Measurements from ENCODE around the gene AIG1. TPM values are rescaled to one million over a fixed set of nuclear protein-coding genes. Genes with fewer than 3 reads are reported as not detected.
"Not testable (repeated sequence)": the region's sequence is repeated elsewhere in the genome, so short reads cannot be mapped to it uniquely, and the experiment has no call there.

The AIG1 gene
- total and polyA plus RNA-seq, 2 experiments from 2014 or later, result 44.7 to 46.9 TPM

- no peak overlapping the region for H3K4me3 ChIP-seq
- no peaks in the 10 kb centered on the region for H3K9me3 ChIP-seq (ENCODE audit: low read depth)
- H3K27me3 ChIP-seq (replicated peaks; ENCODE audit: insufficient read depth), result no peaks in the 10 kb centered on the region
- H3K9ac ChIP-seq, result no peak overlapping the region
- TF ChIP-seq EZH2phosphoT487 (IDR thresholded peaks at IDR 0.05; ENCODE audit: insufficient read depth, low read depth), result no peak
- TF ChIP-seq EZH2 (IDR thresholded peaks at IDR 0.05; ENCODE audit: insufficient read depth, poor library complexity, severe bottlenecking), result no peak
- in situ Hi-C loops (cut with MboI), result no loop called here
- no peak for DNase-seq
- WGBS, 2 experiments (ENCODE audit: low coverage in 1 of 2, low lambda C conversion rate in 2 of 2, missing lambda C conversion rate in 2 of 2), result 54 to 56% methylated on average over 4 of the region's 4 CpGs
- H3F3A ChIP-seq (ENCODE audit: insufficient read depth), result no peaks in the 10 kb centered on the region
- no peaks in the 10 kb centered on the region for H3K9me2 ChIP-seq (ENCODE audit: insufficient read depth)
- H3K4me1 ChIP-seq (ENCODE audit: insufficient read depth), result no peaks in the 10 kb centered on the region
- H3K27ac ChIP-seq, result no peak overlapping the region
- no peaks in the 10 kb centered on the region for H4K20me1 ChIP-seq (ENCODE audit: insufficient read depth)
- no peak overlapping the region for H3K4me2 ChIP-seq (ENCODE audit: unreplicated experiment)
- no peaks in the 10 kb centered on the region for H3K36me3 ChIP-seq (ENCODE audit: low read depth)
- H2AFZ ChIP-seq, result no peak overlapping the region
- H3K79me2 ChIP-seq (ENCODE audit: insufficient read depth), result no peaks in the 10 kb centered on the region
These were observed 240.5 kb downstream of the AIG1 start for GRCh38 chr6:143301188-143301587.

DNA sequence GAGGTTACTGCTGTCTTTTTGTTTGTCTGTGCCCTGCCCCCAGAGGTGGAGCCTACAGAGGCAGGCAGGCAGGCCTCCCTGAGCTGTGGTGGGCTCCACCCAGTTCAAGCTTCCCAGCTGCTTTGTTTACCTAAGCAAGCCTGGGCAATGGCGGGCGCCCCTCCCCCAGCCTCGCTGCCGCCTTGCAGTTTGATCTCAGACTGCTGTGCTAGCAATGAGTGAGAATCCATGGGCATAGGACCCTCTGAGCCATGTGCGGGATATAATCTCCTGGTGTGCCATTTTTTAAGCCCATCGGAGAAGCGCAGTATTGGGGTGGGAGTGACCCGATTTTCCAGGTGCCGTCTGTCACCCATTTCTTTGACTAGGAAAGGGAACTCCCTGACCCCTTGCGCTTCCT, 247.1 kb downstream of the AIG1 start:
- H3F3A ChIP-seq (ENCODE audit: insufficient read depth); H3K9me2 ChIP-seq (ENCODE audit: insufficient read depth); H3K27ac ChIP-seq; H3K4me1 ChIP-seq (ENCODE audit: insufficient read depth); H3K4me2 ChIP-seq (ENCODE audit: unreplicated experiment); H3K79me2 ChIP-seq (ENCODE audit: insufficient read depth); in situ Hi-C loops (cut with MboI); H4K20me1 ChIP-seq (ENCODE audit: insufficient read depth); DNase-seq; H3K9ac ChIP-seq; H3K36me3 ChIP-seq (ENCODE audit: low read depth); H3K27me3 ChIP-seq (replicated peaks; ENCODE audit: insufficient read depth); H3K9me3 ChIP-seq (ENCODE audit: low read depth); H3K4me3 ChIP-seq; H2AFZ ChIP-seq: not testable (repeated sequence)
- 84 to 90% methylated on average over 10 of the region's 10 CpGs for WGBS, 2 experiments (ENCODE audit: low coverage in 1 of 2, low lambda C conversion rate in 2 of 2, missing lambda C conversion rate in 2 of 2)

DNA sequence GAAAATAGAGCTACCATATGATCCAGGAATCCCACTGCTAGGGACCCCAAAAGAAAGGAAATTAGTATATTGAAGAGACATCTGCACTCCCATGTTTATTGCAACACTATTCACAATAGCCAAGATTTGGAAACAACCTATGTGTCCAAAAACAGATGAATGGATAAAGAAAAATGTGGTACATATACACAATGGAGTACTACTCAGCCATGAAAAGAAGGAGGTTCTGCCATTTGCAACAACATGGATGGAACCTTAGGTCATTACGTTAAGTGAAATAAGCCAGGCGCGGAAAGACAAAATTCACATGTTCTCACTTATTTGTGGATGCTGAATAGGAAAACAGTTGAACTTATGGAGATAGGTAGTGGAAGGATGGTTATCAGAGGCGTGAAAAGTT, 252.5 kb downstream of the AIG1 start:
- Histone ChIP-seq H3K27me3 (replicated peaks; ENCODE audit: insufficient read depth) (no peaks in the 10 kb centered on the region), H4K20me1 (ENCODE audit: insufficient read depth) (no peaks in the 10 kb centered on the region), H3K4me1 (ENCODE audit: insufficient read depth) (no peaks in the 10 kb centered on the region), H3F3A (ENCODE audit: insufficient read depth) (no peaks in the 10 kb centered on the region), H2AFZ (no peak overlapping the region), H3K36me3 (ENCODE audit: low read depth) (no peaks in the 10 kb centered on the region), H3K9me3 (ENCODE audit: low read depth) (no peaks in the 10 kb centered on the region), H3K9ac (no peak overlapping the region), H3K27ac (no peak overlapping the region), H3K4me2 (ENCODE audit: unreplicated experiment) (no peak overlapping the region), H3K79me2 (ENCODE audit: insufficient read depth) (no peaks in the 10 kb centered on the region), H3K4me3 (no peak overlapping the region), H3K9me2 (ENCODE audit: insufficient read depth) (no peaks in the 10 kb centered on the region)
- no peak for TF ChIP-seq EZH2 (IDR thresholded peaks at IDR 0.05; ENCODE audit: insufficient read depth, poor library complexity, severe bottlenecking)
- no peak for TF ChIP-seq EZH2phosphoT487 (IDR thresholded peaks at IDR 0.05; ENCODE audit: insufficient read depth, low read depth)
- no peak for DNase-seq
- 93 to 95% methylated on average over 4 of the region's 4 CpGs for WGBS, 2 experiments (ENCODE audit: low coverage in 1 of 2, low lambda C conversion rate in 2 of 2, missing lambda C conversion rate in 2 of 2)
- in situ Hi-C loops (cut with MboI), result no loop called here

DNA sequence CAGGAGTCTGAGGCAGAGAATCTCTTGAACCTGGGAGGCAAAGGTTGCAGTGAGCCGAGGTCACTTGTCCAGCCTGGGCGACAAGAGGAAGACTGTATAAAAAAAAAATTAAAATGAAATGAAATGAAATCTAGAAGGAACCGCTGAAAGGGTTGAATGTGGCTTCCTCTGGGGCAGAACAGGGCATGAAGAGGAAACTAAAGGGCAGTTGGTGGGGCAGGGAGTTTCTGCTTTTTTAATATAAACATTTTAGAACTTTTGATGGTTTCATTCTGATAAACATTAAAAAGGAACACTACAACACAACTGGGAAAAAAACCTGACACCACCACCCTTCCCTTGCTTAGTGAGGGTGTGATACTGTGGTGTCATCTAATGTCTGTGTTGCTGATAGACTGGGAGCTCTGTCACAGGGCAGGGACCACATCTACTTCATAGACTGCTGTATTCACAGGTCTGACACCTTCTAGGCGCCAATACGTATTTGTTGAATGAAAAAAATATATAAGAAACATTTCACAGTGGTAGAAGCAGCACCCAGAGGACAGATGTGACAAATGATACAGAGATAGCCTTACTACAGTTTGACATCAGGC, 260.9 kb downstream of the AIG1 start:
- Histone ChIP-seq H3K9me3 (ENCODE audit: low read depth) (no peaks in the 10 kb centered on the region), H2AFZ (no peak overlapping the region), H3K9me2 (ENCODE audit: insufficient read depth) (no peaks in the 10 kb centered on the region), H3F3A (ENCODE audit: insufficient read depth) (peaks cover 15% of the 10 kb centered on the region), H3K79me2 (ENCODE audit: insufficient read depth) (no peaks in the 10 kb centered on the region), H3K4me2 (ENCODE audit: unreplicated experiment) (no peak overlapping the region), H3K4me3 (no peak overlapping the region), H3K36me3 (ENCODE audit: low read depth) (no peaks in the 10 kb centered on the region), H3K9ac (no peak overlapping the region), H4K20me1 (ENCODE audit: insufficient read depth) (no peaks in the 10 kb centered on the region), H3K27me3 (replicated peaks; ENCODE audit: insufficient read depth) (no peaks in the 10 kb centered on the region), H3K4me1 (ENCODE audit: insufficient read depth) (peaks cover 15% of the 10 kb centered on the region), H3K27ac (no peak overlapping the region)
- in situ Hi-C loops (cut with MboI), result no loop called here
- no peak for DNase-seq
- no peak for TF ChIP-seq EZH2 (IDR thresholded peaks at IDR 0.05; ENCODE audit: insufficient read depth, poor library complexity, severe bottlenecking)
- no peak for TF ChIP-seq EZH2phosphoT487 (IDR thresholded peaks at IDR 0.05; ENCODE audit: insufficient read depth, low read depth)
- 97% methylated on average over 5 of the region's 5 CpGs for WGBS, 2 experiments (ENCODE audit: low coverage in 1 of 2, low lambda C conversion rate in 2 of 2, missing lambda C conversion rate in 2 of 2)

DNA sequence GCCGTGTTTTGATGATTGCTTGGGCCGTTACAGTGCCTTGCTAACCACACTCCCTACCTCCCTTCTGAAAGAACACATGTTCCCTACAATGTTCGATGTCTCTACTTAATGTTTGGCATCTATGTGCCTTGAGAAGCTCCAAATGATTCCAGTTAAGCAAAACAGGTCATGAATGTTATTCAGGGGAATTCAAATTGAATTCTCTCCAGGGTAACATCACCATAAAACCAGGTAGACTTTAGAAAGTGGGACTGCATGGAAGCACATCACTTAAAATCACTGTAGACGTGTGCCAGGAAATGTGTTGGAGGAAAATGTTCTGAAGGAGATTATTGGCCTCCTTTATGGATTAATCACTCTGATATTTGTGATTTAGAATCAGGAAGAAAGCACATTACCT, 261.7 kb downstream of the AIG1 start:
- Histone ChIP-seq H3K27ac (no peak overlapping the region), H3F3A (ENCODE audit: insufficient read depth) (peaks cover 15% of the 10 kb centered on the region), H3K9me2 (ENCODE audit: insufficient read depth) (no peaks in the 10 kb centered on the region; the same call in 1 of the 2 replicates), H3K36me3 (ENCODE audit: low read depth) (no peaks in the 10 kb centered on the region), H3K4me1 (ENCODE audit: insufficient read depth) (peaks cover 15% of the 10 kb centered on the region), H3K4me3 (no peak overlapping the region), H3K9ac (no peak overlapping the region), H2AFZ (no peak overlapping the region), H3K27me3 (replicated peaks; ENCODE audit: insufficient read depth) (no peaks in the 10 kb centered on the region), H3K4me2 (ENCODE audit: unreplicated experiment) (no peak overlapping the region), H3K79me2 (ENCODE audit: insufficient read depth) (no peaks in the 10 kb centered on the region), H4K20me1 (ENCODE audit: insufficient read depth) (no peaks in the 10 kb centered on the region), H3K9me3 (ENCODE audit: low read depth) (no peaks in the 10 kb centered on the region)
- no peak for DNase-seq
- WGBS, 2 experiments (ENCODE audit: low coverage in 1 of 2, low lambda C conversion rate in 2 of 2, missing lambda C conversion rate in 2 of 2), result 58 to 62% methylated on average over 4 of the region's 4 CpGs
- in situ Hi-C loops (cut with MboI), result no loop called here
- TF ChIP-seq EZH2phosphoT487 (IDR thresholded peaks at IDR 0.05; ENCODE audit: insufficient read depth, low read depth) (no peak), EZH2 (IDR thresholded peaks at IDR 0.05; ENCODE audit: insufficient read depth, poor library complexity, severe bottlenecking) (no peak)

All from GM23248 (cell line).